ENCODE data around the gene OTOP2.

The OTOP2 gene

DNA sequence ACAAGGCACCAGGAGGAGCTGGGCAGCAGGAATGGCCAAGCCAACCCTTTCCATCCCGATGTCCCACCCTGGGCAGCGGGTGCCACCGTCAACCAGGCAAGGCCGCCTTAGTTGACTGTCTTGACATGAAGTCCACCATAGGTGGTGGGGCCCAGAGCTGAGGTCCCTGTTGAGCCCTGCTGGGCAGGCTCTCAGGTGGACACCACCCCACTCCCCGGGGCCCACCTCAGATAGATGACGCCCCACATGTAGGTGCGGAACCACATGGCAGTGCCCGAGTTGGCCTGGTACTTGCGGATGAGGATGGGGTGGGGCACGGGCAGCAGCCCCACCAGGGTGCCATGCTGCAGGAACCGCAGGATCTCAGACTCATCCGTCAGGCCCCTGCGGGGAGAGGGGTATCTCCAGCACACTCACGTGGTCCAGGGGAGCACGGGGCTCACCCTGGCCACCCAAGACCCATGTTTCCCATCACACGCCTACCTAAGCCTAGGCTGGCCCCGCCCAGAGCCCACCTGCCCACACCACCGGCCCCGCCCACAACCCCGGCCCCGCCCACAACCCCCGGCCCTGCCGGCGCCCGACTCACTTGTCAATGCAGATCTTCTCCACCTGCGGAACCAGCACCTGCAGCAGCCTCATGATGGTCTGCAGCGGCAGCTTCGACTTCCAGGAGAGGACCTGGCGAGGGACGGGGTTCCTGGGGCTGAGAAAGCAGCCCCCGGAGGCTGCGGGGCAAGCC, 27.8 kb downstream of the OTOP2 start:
- no peak overlapping the region for H3K9ac ChIP-seq (ENCODE audit: low read length)
- H3K4me1 ChIP-seq (ENCODE audit: control insufficient read depth, insufficient read depth, low read length), result peaks cover 12% of the 10 kb centered on the region
- H3K27me3 ChIP-seq (ENCODE audit: control insufficient read depth, insufficient read depth, low read length), result no peaks in the 10 kb centered on the region
- H3K9me3 ChIP-seq (ENCODE audit: control insufficient read depth, low read length), result no peaks in the 10 kb centered on the region
- H3K4me3 ChIP-seq (ENCODE audit: low read length), result no peak overlapping the region
- peaks cover 25% of the 10 kb centered on the region for H3K36me3 ChIP-seq (ENCODE audit: control insufficient read depth, insufficient read depth, low read length)

DNA sequence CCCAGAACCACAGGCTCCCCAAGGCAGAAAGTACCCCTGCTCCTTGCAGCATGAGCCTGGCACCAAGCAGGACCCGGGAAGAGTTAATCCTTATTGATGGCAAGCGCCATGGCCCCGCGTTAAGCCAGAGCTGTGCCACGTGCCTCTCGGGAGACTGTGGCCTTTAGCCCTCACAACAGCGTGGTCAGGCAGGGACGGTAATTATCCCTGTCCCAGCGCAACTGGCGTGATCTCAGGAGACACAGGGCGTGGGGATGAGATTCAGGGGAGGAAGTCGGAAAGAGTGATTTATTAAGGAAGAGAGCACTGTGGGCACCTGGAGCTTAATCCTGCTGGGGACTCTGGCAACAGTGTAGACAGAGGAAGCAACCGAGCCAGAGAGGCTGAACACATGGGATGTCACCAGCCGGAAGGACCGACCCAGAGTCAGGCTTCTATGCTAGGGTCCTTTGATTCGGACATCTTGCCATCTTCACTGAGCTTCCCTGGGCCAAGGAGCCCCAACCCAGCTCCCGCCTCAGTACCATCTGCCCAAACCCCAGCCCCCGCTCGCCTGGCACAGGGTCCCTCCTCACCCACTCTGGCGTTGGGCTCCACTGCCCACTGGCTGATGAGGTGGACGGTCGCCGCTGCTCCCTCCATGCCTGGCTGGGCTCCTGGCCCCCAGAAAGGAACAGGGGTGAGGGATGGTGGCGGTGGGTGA, 28.5 kb downstream of the OTOP2 start:
- Histone ChIP-seq H3K9me3 (ENCODE audit: control insufficient read depth, low read length) (no peaks in the 10 kb centered on the region), H3K4me3 (ENCODE audit: low read length) (no peak overlapping the region), H3K27me3 (ENCODE audit: control insufficient read depth, insufficient read depth, low read length) (no peaks in the 10 kb centered on the region), H3K9ac (ENCODE audit: low read length) (no peak overlapping the region), H3K36me3 (ENCODE audit: control insufficient read depth, insufficient read depth, low read length) (peaks cover 25% of the 10 kb centered on the region), H3K4me1 (ENCODE audit: control insufficient read depth, insufficient read depth, low read length) (peaks cover 12% of the 10 kb centered on the region)

DNA sequence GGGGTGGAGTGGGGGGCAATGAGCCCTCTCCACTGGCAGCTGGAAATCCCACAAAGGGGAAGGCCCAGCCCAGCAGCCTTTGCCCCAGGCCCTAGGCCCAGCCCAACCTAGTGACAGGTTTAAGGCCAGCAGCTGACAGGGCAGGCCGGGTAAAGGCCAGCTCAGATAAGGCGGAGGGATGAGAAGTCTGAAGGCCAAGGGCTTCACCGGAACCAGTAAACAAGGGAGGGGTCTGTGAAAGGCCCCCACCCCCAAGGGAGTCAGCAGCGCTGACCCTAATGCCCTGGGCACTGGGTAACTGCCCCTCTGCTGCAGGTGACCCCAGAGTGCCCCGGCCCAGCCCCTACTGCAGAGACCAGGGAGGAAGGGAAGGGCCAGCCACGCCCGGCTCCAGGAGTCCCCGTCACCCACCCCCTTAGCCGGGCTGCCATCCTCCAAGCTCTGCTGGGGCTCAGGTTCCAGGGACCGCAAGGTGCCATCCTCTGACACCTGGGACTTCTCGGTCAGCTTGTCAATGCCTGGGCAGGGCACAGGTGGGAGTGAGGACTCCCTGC, 29.1 kb downstream of the OTOP2 start:
- Histone ChIP-seq H3K4me3 (ENCODE audit: low read length) (no peak overlapping the region), H3K9me3 (ENCODE audit: control insufficient read depth, low read length) (no peaks in the 10 kb centered on the region), H3K36me3 (ENCODE audit: control insufficient read depth, insufficient read depth, low read length) (peaks cover 25% of the 10 kb centered on the region), H3K9ac (ENCODE audit: low read length) (no peak overlapping the region), H3K27me3 (ENCODE audit: control insufficient read depth, insufficient read depth, low read length) (no peaks in the 10 kb centered on the region), H3K4me1 (ENCODE audit: control insufficient read depth, insufficient read depth, low read length) (peaks cover 12% of the 10 kb centered on the region)

DNA sequence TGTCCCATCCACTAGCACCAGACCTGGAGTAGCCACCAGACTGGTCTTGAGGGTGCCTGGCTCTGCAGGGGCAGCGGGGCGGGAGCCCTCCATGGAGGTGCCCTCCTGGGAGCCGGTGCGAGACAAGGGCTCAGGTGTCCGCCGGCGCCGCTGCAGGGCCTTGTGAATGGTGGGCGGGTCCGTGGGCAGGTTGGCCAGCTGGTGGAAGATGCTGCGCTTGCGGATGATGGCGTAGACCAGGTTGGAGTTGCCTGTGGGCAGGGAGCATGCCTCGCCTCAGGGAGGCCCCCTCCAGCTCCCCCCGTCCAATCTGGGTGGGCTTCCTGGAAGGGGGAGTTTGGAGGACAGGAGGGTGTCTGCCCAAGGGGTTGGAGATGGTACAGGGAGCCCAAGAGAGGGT, 30.0 kb downstream of the OTOP2 start:
- Histone ChIP-seq H3K36me3 (ENCODE audit: control insufficient read depth, insufficient read depth, low read length) (peaks cover 25% of the 10 kb centered on the region), H3K27me3 (ENCODE audit: control insufficient read depth, insufficient read depth, low read length) (no peaks in the 10 kb centered on the region), H3K4me1 (ENCODE audit: control insufficient read depth, insufficient read depth, low read length) (peaks cover 12% of the 10 kb centered on the region), H3K4me3 (ENCODE audit: low read length) (no peak overlapping the region), H3K9ac (ENCODE audit: low read length) (no peak overlapping the region), H3K9me3 (ENCODE audit: control insufficient read depth, low read length) (no peaks in the 10 kb centered on the region)

DNA sequence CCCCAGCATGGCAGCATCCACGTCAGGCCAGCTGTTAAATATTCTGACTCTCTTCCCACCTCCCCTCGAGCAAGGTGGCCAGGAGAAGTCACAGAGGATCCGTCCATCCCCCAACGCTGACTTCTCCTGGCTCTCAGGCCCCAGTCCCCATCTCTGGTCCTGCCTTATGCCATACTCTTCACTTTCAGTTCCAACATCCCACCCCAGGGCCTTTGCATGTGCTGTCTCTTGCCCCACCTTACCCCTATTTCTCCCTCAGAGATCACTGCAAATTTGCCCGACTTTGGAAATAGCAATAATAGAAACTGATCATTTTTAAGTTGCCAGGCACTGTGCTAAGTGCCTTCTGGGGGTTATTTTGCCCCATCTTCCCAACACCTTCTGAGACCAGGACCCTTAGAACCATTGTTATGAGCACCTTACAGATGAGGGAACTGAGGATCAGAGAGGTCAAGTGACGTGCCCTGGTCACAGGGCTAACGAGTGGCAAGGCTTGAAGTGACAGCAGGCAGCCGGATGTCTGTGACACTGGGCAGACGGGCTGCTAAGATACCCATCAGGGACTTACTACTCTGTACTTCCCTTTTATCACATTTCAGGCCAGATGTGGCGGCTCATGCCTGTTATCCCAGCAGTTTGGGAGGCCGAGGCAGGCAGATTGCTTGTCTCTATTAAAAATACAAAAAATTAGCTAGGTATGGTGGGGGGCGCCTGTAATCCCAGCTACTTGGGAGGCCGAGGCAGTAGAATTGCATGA, 30.8 kb downstream of the OTOP2 start:
- H3K27me3 ChIP-seq (ENCODE audit: control insufficient read depth, insufficient read depth, low read length), result no peaks in the 10 kb centered on the region
- H3K9me3 ChIP-seq (ENCODE audit: control insufficient read depth, low read length), result no peaks in the 10 kb centered on the region
- no peak overlapping the region for H3K4me3 ChIP-seq (ENCODE audit: low read length)
- H3K9ac ChIP-seq (ENCODE audit: low read length), result no peak overlapping the region
- peaks cover 12% of the 10 kb centered on the region for H3K4me1 ChIP-seq (ENCODE audit: control insufficient read depth, insufficient read depth, low read length)
- peaks cover 25% of the 10 kb centered on the region for H3K36me3 ChIP-seq (ENCODE audit: control insufficient read depth, insufficient read depth, low read length)

DNA sequence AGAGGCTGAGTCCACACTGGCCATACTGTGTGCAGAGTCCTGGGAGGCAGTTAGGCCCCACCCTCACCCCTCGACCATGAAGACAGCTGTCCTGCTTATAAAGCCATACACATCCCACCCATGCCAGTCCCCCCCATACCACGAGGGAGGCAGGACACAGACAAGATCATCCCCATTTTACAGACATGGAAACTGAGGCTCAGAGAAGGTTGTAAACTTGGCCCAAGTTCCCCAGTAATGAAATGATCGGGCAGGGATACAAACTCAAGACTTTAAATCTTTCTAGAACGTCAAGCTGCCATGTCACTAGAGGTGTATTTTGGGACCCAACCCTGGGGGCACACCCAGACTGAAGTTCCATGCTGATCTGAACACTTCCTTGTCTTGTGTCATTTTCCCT, 32.0 kb downstream of the OTOP2 start:
- Histone ChIP-seq H3K4me3 (ENCODE audit: low read length) (no peak overlapping the region), H3K27me3 (ENCODE audit: control insufficient read depth, insufficient read depth, low read length) (no peaks in the 10 kb centered on the region), H3K4me1 (ENCODE audit: control insufficient read depth, insufficient read depth, low read length) (peaks cover 9% of the 10 kb centered on the region), H3K9ac (ENCODE audit: low read length) (no peak overlapping the region), H3K36me3 (ENCODE audit: control insufficient read depth, insufficient read depth, low read length) (peaks cover 23% of the 10 kb centered on the region), H3K9me3 (ENCODE audit: control insufficient read depth, low read length) (no peaks in the 10 kb centered on the region)

DNA sequence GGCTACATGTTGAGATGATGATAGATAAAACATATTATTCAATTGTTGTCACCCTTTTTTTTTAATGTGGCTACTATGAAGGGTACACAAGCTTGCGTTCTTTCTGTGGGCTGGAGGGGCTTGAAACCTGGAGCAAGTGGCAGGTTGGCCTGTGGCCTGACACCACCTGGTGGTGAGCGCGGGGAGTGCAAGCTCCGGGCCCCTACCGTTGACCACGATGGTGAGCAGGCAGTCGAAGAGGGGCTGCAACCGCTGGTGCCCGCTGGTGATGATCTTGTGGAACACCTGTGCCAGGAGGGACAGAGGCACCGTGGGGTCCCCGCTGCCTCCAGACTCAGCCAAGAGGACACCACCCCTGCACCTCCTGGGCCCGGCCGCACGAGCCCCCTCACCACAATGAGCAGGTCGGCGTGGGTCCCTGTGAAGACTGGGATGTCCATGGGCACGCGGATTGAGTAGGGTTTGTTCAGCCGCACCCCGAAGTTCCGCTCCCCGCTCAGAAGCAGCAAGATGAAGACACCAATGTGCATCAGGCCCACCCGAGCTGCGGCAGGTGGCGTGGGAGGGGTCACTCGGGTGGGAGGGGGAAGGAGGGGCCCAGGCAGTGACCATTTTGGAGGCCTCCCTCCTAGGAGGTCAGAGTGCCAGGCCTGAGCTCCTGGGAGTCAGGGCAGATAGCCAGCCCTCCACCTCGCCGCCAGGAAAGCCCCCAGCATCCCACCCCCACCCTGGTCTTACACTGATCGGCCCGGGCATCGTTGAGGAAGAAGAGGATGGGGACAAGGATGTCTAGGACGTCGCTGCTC, 34.1 kb downstream of the OTOP2 start:
- Histone ChIP-seq H3K4me3 (ENCODE audit: low read length) (no peak overlapping the region), H3K4me1 (ENCODE audit: control insufficient read depth, insufficient read depth, low read length) (peaks cover 14% of the 10 kb centered on the region), H3K9ac (ENCODE audit: low read length) (no peak overlapping the region), H3K27me3 (ENCODE audit: control insufficient read depth, insufficient read depth, low read length) (no peaks in the 10 kb centered on the region), H3K36me3 (ENCODE audit: control insufficient read depth, insufficient read depth, low read length) (peaks cover 10% of the 10 kb centered on the region), H3K9me3 (ENCODE audit: control insufficient read depth, low read length) (no peaks in the 10 kb centered on the region)

DNA sequence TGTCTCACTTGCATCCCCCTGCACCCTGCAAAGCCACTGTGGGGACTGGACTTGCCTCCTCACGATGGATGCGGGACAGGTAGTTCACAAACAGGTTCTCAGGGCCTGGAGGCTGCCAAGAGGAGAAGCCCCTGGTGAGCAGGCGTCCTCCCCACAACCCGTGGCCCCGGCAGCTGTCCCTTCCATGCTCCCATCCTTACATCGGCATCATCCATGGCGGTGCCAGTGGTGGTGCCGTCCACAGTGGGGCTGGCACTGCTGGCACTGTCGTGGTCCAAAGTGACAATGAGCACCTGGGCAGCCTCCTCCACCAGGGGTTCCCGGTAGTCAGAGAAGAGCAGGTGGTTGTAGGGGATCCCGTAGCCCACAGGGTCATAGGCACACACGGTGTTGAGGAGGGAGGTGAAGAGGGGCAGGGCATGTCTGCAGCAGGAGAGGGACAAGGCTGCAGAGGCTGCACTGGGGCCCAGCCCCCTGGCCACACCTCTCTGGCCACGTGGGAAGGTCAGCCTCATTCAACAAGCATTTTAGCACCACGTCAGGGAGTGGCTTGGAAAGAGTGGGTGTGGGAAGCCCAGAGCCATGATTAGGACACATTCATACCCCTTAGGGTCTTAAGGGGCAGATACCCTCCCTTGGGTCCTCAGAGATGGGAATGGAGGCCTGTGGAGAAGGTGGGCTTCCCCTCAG, 35.9 kb downstream of the OTOP2 start:
- Histone ChIP-seq H3K27me3 (ENCODE audit: control insufficient read depth, insufficient read depth, low read length) (no peaks in the 10 kb centered on the region), H3K4me3 (ENCODE audit: low read length) (no peak overlapping the region), H3K9me3 (ENCODE audit: control insufficient read depth, low read length) (no peaks in the 10 kb centered on the region), H3K9ac (ENCODE audit: low read length) (no peak overlapping the region), H3K4me1 (ENCODE audit: control insufficient read depth, insufficient read depth, low read length) (peaks cover 9% of the 10 kb centered on the region), H3K36me3 (ENCODE audit: control insufficient read depth, insufficient read depth, low read length) (peaks cover 2% of the 10 kb centered on the region)

DNA sequence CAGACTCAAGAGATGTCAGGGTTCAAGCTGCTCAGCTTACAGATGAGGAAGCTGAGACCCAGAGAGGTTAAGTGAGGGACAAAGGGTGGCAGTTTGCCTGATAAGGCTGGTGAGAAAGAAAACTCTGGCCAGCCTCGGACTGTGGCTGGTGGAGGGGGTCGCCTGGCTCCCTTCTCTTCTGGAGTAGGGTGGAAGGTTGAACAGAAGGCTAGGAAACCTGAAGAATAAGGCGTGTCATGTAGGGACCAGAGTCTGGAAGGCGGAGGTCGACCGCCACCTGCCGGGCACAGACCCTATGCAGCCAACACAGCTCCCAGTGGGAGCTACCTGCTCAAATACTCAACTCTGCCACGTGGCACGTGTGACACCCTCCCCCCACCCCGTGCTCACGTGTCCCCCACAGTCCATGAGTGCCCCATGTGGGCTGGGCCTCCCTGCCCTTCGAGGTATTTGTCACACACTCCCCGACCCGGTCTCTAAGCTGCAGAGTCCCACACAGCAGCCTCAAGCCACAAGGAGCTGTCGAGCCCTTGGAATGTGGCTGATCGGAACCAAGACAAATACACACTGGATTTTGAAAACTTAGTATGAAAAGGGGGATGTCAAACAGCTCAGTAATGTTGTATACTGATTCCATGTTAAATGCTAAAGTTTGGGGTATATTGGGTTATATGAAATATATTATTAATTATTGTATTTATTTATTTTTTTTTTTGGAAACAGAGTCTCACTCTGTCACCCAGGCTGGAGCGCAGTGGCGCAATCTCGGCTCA, 36.7 kb downstream of the OTOP2 start:
- Histone ChIP-seq H3K9me3 (ENCODE audit: control insufficient read depth, low read length) (no peaks in the 10 kb centered on the region), H3K36me3 (ENCODE audit: control insufficient read depth, insufficient read depth, low read length) (no peaks in the 10 kb centered on the region), H3K4me1 (ENCODE audit: control insufficient read depth, insufficient read depth, low read length) (peaks cover 9% of the 10 kb centered on the region)

DNA sequence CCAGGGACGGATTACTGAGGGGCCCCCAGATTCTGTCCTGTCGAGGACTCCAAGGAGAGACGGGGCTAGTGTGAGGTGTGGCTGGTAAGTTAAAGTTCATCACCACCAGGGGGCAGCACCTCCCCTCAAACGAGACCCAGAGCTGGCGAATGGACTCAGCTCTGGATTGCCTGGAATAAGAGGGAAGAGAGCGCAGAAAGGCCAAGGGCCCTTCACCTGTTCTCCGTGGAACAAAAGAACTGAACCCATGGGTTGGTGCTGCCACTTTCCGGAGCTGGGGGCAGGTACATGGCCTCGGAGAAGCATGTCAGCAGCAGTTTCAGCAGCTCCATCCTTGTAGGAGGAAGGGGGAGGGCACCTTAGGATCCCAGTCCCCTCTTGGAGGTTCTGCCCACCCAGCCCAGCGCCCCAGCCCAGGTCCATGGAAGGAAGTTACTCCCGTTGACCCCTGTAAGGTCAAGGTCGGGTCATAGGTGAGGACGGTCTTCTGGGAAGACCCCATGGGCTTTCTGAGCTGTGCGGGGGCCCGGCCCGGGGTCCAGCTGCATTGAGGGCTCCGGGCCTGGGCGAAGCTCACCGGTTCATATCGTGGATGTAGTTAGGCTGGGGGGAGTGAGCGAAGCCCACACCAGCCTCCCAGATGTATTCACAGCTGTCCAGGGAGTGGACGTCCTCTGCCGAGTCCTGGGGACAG, 37.7 kb downstream of the OTOP2 start:
- Histone ChIP-seq H3K27me3 (ENCODE audit: control insufficient read depth, insufficient read depth, low read length) (no peaks in the 10 kb centered on the region), H3K36me3 (ENCODE audit: control insufficient read depth, insufficient read depth, low read length) (no peaks in the 10 kb centered on the region), H3K9me3 (ENCODE audit: control insufficient read depth, low read length) (no peaks in the 10 kb centered on the region), H3K4me3 (ENCODE audit: low read length) (no peak overlapping the region), H3K9ac (ENCODE audit: low read length) (no peak overlapping the region), H3K4me1 (ENCODE audit: control insufficient read depth, insufficient read depth, low read length) (peaks cover 9% of the 10 kb centered on the region)

More for the DNA sequence above, 36.7 kb downstream of the OTOP2 start:
- no peaks in the 10 kb centered on the region for H3K27me3 ChIP-seq (ENCODE audit: control insufficient read depth, insufficient read depth, low read length)
- no peak overlapping the region for H3K9ac ChIP-seq (ENCODE audit: low read length)
- no peak overlapping the region for H3K4me3 ChIP-seq (ENCODE audit: low read length)

All from mucosa of stomach (tissue), 1 donor.